CD1c-positive myeloid dendritic cell (primary cell): ENCODE measurements around the gene ABCC2.

Source experiments
- DNase-seq: peaks from one replicate; pipeline ENCODE4 v3.0.0-alpha.2; 2016; ENCODE audit errors: extremely low spot score

ABCC2 gene

DNA sequence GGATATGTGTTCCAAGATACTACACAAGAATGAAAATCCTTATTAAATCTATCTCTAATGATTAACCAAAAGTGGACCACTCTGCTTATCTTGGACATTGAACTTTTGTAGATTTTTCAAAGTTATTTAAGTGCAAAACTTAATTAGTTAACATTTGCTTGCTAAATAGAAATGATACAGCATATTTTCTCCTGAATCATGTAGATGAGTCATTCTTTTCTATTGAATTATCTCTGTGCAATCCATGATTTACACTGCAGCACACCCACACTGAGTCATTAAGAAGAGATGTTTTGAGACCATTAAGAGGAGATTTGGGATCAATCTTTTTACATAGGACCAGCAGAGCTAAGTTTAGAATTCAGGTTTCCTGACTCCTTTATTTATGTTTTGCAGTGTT is 6.6 kb upstream of the ABCC2 start:
- peak; percentile 75 for DNase-seq

DNA sequence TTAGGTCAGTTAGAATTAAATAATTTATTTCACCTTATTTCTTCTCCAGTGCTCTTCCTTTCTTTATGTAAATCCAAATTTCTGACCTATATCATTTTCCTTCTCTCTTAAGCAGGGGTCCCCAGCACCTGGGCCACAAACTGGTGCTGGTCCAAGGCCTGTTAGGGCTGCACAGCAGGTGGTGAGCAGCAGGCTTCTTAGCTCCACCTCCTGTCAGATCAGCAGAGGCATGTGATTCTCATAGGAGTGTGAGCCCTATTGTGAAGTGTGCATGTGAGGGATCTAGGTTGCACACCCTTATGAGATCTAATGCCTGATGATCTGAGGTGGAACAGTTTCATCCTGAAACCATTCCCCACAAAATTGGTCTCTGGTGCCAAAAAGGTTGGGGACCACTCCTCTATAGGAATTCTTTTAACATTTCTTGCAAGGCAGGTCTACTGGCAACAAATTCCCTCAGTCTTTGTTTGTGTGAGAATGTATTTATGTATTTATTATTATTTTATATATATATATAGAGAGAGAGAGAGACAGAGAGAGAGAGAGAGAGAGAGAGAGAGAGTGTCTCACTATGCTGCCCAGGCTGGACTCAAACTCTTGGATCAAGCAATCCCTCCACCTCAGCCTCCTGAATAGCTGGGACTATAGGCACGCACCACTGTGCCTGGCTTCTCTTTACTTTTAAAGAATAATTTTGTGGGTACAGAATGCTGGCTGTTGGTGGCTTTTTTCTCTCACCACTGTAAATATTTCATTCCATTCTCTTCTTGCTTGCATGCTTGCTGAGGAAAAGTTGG is 4.3 kb upstream of the ABCC2 start:
- no peak for DNase-seq

DNA sequence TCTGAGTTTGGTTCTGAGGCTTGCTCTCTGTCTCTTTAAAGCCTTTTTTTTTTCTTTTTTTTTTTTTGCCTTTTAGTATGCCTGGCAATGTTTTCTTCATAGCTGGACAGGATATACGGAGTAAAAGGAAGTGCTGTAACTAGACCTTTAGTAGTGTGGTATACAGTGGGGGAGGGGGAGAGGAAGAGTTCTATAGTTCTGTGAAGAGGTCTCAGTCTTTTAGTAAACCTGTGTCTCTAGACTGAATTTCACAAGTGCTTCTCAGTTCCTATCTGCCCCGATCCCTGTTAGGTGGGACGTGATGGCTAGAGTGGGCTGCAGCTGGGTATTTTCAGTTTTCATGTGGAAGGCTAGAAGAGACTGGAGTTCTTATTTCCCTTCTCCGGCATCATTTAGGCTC is 3.1 kb upstream of the ABCC2 start:
- peak; percentile 24 for DNase-seq

DNA sequence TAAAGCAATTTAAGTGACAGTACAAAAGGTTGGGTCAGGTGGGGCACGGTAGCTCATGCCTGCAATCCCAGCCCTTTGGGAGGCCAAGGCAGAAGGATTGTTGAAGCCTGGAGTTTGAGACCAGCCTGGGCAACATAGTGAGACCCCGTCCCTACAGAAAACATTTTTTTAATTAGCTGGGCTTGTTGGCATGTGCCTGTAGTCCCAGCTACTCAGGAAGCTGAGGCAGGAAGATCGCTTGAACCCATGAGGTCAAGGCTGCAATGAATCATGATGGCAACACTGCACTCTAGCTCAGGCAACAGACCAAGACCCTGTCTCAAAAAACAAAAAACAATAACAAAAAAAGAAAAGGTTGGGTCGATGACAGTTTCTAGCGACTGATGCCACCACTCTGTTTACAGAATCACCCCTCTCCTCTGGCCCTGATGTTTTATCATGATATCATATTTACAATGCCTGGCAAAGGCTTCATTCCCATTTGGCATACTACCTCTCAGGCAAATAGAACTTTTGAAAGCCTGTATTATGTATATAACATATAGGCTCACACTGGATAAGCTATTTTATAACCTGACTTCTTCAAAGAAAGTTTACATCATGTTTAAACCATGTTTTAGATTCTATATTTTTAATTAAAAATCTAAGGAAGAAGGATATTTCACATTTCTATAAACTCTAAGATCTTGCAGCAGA is 558 bp upstream of the ABCC2 start:
- no peak for DNase-seq

DNA sequence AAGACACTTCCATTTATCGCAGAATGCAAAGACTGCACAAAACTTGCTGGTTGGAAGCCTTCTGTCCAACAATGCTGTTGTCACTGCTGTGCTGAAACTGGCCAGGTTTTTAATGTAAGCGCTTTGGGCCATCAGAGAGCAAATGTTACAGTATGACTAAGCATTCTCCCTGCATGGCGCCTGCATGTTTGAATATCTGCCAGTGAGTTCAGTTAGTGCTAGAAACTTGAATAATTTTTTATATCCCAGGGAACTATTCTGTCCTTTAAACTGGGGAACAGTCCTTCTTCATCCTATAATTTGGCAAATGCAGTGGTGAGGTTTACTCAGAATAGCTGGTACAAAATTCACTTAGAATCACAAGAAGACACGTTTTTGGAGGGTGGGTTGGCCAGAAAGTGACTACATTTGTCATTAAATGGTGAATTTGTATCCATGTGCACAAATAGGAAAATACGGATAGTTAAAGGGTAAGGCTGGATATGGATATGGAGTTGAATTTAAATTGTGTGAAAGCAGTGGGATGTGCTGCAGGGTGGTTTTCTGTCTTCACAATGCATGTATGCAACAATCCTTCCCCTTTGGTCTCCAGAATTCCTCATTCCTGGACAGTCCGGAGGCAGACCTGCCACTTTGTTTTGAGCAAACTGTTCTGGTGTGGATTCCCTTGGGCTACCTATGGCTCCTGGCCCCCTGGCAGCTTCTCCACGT is 1.7 kb downstream of the ABCC2 start:
- DNase-seq, result no peak

DNA sequence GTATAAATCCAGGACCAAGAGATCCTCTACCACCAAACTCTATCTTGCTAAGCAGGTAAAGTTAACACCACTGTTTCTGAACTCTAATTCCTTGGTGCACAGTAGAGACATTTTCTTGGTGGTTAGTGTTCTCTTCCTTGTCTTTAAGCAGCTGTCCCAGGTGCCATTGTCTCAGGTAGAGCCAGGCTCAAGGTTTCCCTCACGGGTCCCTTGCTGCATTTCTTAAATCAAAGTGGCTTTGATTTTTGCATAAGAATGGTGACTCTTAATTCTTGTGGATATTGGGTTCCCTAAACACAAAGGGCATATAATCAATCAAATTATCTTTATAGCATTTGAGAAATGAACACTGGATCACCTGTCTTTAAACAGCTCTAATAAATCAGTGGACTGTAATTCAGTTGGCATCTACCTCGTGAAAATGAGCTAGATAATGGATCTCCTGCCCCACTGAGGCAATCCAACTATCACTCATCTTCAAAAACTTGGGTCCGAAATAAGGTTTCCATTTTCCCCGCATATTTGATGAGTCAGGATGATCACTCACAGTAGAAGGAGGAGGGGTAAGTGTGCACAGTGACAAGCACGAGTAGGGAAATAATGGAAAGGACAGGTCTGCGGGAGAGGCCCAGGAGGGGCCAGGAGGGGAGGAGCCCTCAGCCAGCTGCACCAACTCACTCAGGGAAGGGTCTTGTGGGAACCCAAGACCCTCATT is 2.4 kb downstream of the ABCC2 start:
- DNase-seq, result no peak

DNA sequence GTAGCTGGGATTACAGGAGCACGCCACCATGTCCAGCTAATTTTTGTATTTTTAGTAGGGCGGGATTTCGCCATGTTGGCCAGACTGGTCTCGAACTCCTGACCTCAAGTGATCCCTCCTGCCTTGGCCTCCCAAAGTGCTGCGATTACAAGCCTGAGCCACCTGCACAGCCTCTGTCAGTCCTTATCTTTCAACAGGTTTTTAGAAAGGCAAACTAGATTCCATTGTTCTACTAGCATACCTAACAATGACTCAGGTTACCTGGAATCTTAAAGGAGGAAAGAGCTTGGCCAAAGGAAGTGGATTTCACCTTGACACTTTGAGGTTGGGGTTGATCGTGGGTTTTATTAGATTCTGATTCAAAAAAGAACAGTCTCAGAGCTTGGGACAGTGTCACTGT is 3.2 kb downstream of the ABCC2 start:
- DNase-seq, result no peak

DNA sequence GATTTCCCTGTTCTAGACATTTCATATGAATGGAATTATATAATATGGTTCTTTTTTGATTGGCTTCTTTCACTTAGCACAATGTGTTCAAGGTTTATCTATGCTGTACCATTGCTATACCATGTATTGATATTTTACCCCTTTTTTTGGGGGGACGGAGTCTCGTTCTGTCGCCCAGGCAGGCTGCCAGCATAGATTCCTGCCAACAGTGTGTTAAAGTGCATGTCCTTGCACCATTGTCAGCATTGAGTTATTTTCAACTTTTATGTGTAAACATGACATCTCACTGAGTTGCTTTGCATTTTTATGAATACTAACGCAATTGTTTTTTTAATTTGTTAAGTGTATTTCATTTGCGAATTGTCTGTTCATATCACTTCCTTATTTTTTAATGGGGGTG is 4.9 kb downstream of the ABCC2 start:
- DNase-seq, result no peak

DNA sequence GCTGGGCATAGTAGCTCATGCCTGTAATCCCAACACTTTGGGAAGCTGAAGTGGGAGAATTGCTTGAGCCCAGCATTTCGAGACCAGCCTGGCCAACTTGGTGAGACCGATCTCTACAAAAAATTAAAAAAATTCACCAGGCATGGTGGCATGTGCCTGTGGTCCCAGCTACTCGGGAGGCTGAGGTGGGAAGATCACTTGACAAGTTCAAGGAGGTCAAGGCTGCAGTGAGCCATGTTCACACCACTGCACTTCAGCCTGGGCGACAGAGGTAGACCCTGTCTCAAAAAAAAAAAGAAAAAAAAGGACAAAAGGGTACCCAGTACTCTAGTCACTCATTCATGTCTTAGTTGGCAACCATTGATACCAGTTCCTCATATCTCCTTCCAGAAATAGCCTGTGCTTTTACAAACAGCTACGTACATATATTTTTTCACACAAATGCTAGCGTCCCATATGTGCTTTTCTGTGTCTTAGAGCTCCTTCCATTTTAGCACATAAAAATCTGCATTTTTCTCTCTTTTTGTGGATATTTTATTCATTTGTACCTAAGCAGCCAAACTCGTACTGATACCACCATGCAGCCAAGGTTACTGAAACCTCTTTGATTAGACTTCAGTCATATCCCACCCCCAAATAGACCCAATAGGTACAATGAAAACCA is 5.5 kb downstream of the ABCC2 start:
- DNase-seq, result no peak

DNA sequence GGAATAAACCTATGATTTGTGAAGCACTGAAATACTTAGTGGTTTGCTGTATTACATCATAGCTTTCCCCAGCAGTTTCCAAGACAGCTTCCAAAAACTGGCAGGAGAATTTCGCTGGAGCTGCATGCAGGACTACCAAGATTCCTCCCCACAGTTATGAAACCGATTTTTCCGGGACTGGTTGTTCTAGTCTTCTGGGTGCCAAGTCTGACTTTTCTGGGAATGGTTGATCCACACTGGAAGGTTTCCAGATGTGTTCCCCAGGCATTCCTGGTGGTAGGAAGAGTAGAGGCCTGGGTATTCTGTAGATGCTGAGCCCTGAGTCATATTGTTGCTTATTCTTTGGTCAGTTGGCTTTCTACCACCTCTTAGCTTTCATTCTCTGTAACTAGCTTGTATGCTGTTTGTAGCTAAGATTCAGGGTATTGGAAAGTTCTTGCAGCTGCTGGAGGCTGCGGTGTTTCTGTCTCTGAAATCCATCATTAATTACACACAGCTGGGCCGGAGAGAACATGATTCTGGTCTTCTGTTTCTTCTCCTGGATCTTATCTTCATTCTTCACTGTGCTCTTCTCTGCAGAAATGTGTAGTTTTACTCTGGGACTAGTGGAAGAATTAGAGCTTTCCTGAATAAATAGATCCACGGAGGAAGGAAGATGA is 6.3 kb downstream of the ABCC2 start:
- no peak for DNase-seq

DNA sequence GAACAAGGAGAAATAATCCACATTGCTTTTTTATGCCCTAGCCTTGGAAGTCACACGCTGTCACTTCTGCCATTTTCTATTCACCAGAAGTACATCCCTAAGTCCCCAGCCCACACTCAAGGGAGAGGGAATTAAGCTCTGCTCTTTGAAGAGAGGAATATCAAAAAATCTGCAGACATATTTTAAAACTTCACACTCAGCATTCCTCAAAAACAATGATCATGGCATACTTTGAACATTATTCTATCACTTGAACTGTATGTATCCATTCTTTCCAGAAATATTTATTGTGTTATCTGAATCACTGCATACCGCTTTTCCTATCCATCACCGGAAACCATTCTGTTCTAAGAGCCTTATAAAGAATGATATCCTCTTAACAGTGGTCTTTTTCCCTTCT is 9.4 kb downstream of the ABCC2 start:
- no peak for DNase-seq

DNA sequence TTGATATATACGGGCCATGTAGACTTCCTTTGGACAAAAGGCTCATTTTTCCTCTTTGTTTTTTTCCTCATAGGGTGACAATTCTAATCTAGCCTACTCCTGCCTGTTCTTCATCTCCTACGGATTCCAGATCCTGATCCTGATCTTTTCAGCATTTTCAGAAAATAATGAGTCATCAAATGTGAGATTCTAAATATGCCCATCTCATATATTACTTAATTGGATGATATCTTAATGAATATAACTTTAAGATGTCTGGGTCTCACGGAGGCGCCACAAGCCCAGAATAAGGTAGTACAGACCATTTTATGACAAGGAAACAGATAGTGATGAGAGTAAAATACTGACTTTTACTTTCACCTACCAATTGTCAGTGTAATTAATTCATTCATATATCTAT is 11.4 kb downstream of the ABCC2 start:
- no peak for DNase-seq

DNA sequence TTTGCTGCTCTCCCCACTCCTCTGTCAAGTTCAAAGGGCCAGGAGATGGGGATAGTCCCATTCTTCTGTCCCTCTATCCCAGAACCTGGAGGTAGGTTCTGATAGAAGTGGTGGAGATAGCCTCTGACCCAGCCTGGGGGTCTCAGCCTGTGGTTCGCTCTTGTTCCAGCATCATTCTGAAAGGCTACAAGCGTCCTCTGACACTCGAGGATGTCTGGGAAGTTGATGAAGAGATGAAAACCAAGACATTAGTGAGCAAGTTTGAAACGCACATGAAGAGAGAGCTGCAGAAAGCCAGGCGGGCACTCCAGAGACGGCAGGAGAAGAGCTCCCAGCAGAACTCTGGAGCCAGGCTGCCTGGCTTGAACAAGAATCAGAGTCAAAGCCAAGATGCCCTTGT is 14.5 kb downstream of the ABCC2 start:
- no peak for DNase-seq

DNA sequence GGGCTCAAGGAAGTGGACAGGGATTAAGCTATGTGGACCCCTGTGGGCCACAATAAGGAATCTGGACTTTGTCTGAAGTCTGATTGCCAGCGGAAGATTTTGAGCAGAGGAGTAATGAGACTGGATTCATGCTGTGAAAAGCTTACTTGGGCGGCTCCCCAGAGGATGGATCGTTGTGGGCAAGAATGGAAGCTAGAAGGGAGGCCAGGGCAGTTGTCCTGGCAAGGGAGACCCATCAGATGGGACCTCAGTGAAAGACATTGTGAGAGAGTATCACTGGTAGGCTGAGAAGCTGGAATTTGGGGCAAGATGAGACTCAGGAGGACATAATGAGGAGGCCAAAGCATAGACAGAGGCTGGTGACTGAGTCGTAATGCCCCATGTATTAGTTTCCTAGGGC is 15.6 kb downstream of the ABCC2 start:
- DNase-seq, result no peak

DNA sequence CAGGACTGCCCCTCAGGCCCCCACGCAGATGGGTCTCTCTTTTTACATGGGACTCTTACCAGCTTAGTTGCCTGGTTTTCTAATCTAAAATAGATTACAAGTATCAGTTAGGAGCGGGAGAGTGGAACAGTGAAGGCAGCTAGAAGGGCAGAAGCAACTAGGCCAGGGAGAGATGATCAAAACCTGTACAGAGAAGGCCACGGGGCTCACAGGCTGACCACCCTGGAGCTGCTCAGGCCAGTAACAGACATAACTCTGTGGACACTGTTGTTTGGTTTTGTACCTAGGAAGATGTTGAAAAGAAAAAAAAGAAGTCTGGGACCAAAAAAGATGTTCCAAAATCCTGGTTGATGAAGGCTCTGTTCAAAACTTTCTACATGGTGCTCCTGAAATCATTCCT is 16.5 kb downstream of the ABCC2 start:
- DNase-seq, result no peak

DNA sequence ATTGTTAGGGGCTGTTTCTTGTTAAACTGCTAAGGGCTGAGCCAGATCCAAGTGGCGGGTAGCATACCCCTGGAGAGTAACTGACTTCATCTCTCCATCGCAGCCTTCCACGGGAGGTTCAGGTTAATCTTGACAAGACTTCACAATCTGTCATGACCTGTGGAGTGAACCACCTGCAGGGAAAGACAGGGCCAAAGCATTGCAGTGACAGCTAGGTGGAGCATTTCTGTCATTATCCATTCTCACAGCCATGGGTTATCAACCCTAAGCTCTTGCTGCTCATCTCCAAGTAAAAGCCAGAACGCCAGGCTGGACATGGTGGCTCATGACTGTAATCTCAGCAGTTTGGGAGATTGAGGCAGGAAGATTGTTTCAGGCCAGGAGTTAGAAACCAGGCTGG is 17.2 kb downstream of the ABCC2 start:
- DNase-seq, result no peak

DNA sequence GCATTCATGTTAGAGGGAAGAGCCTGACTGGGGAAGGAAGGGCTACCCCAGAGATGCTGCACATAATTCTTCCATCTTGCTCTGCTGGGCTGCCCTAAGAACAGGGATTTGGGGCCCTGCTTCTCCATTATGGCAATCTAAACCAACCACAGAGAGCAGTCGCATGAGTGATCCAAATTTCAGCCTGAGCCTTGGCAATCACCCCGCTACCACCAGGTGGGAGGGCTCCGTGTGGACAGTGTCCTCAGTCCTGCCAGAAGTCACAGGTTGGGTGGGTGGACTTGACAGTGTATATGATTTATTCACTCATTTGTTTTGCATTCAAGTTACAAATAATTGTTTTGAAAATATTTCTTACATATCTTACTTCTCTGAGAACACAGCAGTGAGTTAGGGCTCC is 22.0 kb downstream of the ABCC2 start:
- no peak for DNase-seq

DNA sequence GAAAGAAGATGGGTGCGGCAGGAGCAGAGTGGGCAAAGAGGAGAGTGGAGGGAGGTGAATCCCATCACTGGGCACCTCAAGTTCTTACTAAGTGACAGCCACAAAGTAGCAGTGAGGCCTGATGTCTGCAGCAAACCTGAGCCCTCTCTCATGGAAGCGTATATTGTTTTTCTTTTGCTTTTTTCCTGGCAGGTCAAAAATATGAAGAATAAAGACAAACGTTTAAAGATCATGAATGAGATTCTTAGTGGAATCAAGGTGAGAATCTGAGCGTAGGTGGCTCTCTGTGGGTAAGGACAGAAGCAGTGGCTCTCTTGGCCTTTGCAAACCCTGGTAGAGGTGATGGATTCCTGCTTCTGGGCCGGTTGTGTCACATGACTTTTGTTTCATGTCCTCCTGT is 22.8 kb downstream of the ABCC2 start:
- no peak for DNase-seq

DNA sequence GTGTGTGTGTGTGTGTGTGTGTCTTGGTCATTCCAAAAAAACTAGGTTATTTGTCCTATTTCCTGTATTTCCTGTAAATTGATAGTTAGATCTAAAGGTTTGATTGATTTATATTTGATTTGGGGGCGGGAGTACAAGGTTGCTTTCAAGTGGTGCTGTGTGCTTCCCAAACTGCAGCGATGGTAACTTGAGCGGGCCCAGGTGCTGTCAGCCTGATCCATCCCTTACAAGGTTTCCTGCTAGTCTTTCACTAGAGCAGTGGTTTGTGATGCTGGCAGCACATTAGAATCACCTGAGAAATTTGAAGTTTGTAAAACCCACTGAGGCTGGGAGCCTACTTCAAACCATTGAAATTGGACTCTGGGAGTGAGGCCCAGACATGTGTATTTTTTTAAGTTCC is 23.7 kb downstream of the ABCC2 start:
- no peak for DNase-seq

DNA sequence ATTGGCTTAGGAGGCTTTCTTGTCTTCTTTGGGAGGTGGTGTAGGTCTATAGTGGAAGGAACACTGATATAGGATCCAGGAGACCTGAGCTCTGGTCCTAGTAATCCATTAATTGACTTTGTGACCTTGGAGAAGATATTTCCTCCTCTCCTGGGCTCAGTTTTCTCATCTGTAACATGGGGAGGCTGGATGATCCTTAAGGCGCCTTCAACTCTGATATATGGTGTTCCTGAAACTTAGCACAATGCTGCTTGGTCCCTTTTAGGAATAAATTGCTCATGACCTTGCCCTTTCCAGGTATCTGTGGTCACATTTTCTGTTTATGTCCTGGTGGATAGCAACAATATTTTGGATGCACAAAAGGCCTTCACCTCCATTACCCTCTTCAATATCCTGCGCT is 25.3 kb downstream of the ABCC2 start:
- DNase-seq, result no peak

DNA sequence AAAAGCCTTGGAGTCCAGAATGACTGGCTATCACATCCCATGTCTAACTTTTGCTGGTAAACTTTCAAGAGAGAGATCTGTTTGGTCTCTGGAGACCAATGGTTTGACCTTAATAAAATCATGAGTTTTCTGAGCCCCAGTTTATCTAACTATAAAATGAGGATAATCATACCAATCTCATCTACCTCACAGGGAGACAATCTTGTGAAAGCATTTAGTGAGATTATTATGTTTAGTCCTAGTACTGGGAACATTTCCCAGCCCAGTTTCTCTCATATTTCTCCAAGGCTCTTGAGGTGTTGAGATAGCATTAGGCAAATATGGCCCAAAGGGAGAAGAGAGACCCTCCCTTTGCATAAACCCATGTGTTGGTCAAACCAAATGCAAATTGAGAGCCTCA is 25.8 kb downstream of the ABCC2 start:
- DNase-seq, result no peak
